ENCODE data around the gene ZNF835.

ZNF835 gene

DNA sequence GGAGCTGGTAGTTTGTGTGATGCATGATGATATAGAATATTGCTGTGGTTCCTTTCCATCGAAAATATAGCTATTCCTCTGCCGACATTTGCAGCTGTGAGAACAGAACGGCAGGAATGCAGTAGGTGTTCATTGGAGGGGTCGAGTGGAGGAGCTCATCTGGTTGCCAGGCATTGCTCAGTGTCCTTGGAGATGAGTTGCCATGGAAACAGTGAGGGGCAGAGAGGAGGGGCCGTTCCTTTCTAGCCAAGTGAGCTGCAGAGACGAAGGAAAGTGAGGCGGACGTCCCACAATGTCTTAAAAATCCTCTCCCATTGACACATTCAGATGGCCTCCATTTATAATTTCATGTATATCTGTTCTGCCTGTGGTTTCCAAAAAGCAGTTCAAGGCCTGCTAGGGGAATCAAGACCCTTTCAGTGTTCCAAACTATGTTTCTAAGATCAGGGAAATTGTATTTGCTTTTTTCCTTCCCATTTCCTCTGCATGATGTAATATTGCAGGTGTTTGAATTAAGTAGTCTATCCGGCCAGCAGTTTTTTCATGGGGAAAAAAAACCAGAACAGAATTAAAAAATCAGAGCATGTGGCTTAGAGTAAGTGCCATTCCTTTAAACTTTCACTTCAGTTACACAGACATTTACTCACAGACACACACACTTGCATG, 41.2 kb upstream of the ZNF835 start:
- Histone ChIP-seq H3K9me3 (ENCODE audit: low read length) (no peaks in the 10 kb centered on the region), H3K4me1 (ENCODE audit: insufficient read depth, low read length, severe bottlenecking) (no peaks in the 10 kb centered on the region)

GRCh38 chr19:56710437-56710836, 38.9 kb upstream of the ZNF835 start:
- H2AFZ ChIP-seq (ENCODE audit: low read length): no peak overlapping the region
- H3F3A ChIP-seq (ENCODE audit: insufficient read depth, low read length): no peaks in the 10 kb centered on the region
- no peaks in the 10 kb centered on the region for H3K27me3 ChIP-seq (ENCODE audit: insufficient read depth, low read length)
- no peaks in the 10 kb centered on the region for H3K36me3 ChIP-seq (ENCODE audit: insufficient read depth, low read length)
- no peaks in the 10 kb centered on the region for H3K9me3 ChIP-seq (ENCODE audit: low read length)
- H3K79me2 ChIP-seq (ENCODE audit: insufficient read depth, low read length): no peaks in the 10 kb centered on the region
- no peak overlapping the region for H3K4me3 ChIP-seq (ENCODE audit: low read depth, low read length, poor library complexity, severe bottlenecking)
- no peak overlapping the region for H3K9ac ChIP-seq (ENCODE audit: low read length)
- H4K20me1 ChIP-seq (ENCODE audit: insufficient read depth, low read length): no peaks in the 10 kb centered on the region
- H3K4me2 ChIP-seq (ENCODE audit: low read length): no peak overlapping the region
- no peak for TF ChIP-seq CTCF (IDR thresholded peaks at IDR 0.05; ENCODE audit: low read length)
- no peak for TF ChIP-seq EZH2 (IDR thresholded peaks at IDR 0.05; ENCODE audit: borderline replicate concordance, low read length)
- H3K9me2 ChIP-seq (ENCODE audit: low read depth, low read length): no peaks in the 10 kb centered on the region
- H3K4me1 ChIP-seq (ENCODE audit: insufficient read depth, low read length, severe bottlenecking): no peaks in the 10 kb centered on the region
- no peak overlapping the region for H3K27ac ChIP-seq (ENCODE audit: low read depth, low read length, poor library complexity, severe bottlenecking)

More for the DNA sequence above, 41.2 kb upstream of the ZNF835 start:
- no peak for TF ChIP-seq CTCF (IDR thresholded peaks at IDR 0.05; ENCODE audit: low read length)
- TF ChIP-seq EZH2 (IDR thresholded peaks at IDR 0.05; ENCODE audit: borderline replicate concordance, low read length): no peak
- Histone ChIP-seq H3K79me2 (ENCODE audit: insufficient read depth, low read length) (no peaks in the 10 kb centered on the region), H3K4me2 (ENCODE audit: low read length) (no peak overlapping the region), H3K36me3 (ENCODE audit: insufficient read depth, low read length) (no peaks in the 10 kb centered on the region), H3K27me3 (ENCODE audit: insufficient read depth, low read length) (no peaks in the 10 kb centered on the region), H3K27ac (ENCODE audit: low read depth, low read length, poor library complexity, severe bottlenecking) (no peak overlapping the region), H4K20me1 (ENCODE audit: insufficient read depth, low read length) (no peaks in the 10 kb centered on the region), H2AFZ (ENCODE audit: low read length) (no peak overlapping the region), H3K9ac (ENCODE audit: low read length) (no peak overlapping the region), H3K4me3 (ENCODE audit: low read depth, low read length, poor library complexity, severe bottlenecking) (no peak overlapping the region), H3F3A (ENCODE audit: insufficient read depth, low read length) (no peaks in the 10 kb centered on the region), H3K9me2 (ENCODE audit: low read depth, low read length) (no peaks in the 10 kb centered on the region)

GRCh38 chr19:56707821-56708220, 36.3 kb upstream of the ZNF835 start:
- H3K9me3 ChIP-seq (ENCODE audit: low read length): no peaks in the 10 kb centered on the region
- no peaks in the 10 kb centered on the region for H3K36me3 ChIP-seq (ENCODE audit: insufficient read depth, low read length)

More at GRCh38 chr19:56707821-56708220, 36.3 kb upstream of the ZNF835 start:
- no peak overlapping the region for H3K9ac ChIP-seq (ENCODE audit: low read length)
- no peak overlapping the region for H3K4me2 ChIP-seq (ENCODE audit: low read length)
- no peaks in the 10 kb centered on the region for H3K27me3 ChIP-seq (ENCODE audit: insufficient read depth, low read length)
- H3K9me2 ChIP-seq (ENCODE audit: low read depth, low read length): no peaks in the 10 kb centered on the region
- H3K79me2 ChIP-seq (ENCODE audit: insufficient read depth, low read length): no peaks in the 10 kb centered on the region
- no peak overlapping the region for H3K4me3 ChIP-seq (ENCODE audit: low read depth, low read length, poor library complexity, severe bottlenecking)
- no peaks in the 10 kb centered on the region for H4K20me1 ChIP-seq (ENCODE audit: insufficient read depth, low read length)
- no peaks in the 10 kb centered on the region for H3F3A ChIP-seq (ENCODE audit: insufficient read depth, low read length)
- H3K4me1 ChIP-seq (ENCODE audit: insufficient read depth, low read length, severe bottlenecking): no peaks in the 10 kb centered on the region
- TF ChIP-seq CTCF (IDR thresholded peaks at IDR 0.05; ENCODE audit: low read length) (no peak), EZH2 (IDR thresholded peaks at IDR 0.05; ENCODE audit: borderline replicate concordance, low read length) (no peak)
- H2AFZ ChIP-seq (ENCODE audit: low read length): no peak overlapping the region
- no peak overlapping the region for H3K27ac ChIP-seq (ENCODE audit: low read depth, low read length, poor library complexity, severe bottlenecking)
